A673 (cell line): ENCODE measurements around the gene KCNQ2.

Source experiments
- EZH2 ChIP-seq: fragments of 200-600 bp; sonication (generic); IDR thresholded peaks from 2 replicates; pipeline ENCODE4 v1.6.1; 2017; ENCODE audit warnings: borderline replicate concordance, low read depth, mild to moderate bottlenecking, mixed read lengths, antibody characterized with exemption, low read length; ENCODE audit not compliant: poor library complexity, severe bottlenecking
- TF ChIP-seq, protein P1 (sequence below): fragments of 300-800, 200-600 bp; sonication (generic); conservative IDR thresholded peaks from 2 replicates; pipeline ENCODE4 v1.5.1; 2017; ENCODE audit warnings: low read depth, mild to moderate bottlenecking, antibody characterized with exemption, low read length, moderate library complexity, mixed read lengths

GRCh38 chr20:63509088-63509564 lies 36.7 kb upstream of the KCNQ2 start:
- TF ChIP-seq, protein P1, sequence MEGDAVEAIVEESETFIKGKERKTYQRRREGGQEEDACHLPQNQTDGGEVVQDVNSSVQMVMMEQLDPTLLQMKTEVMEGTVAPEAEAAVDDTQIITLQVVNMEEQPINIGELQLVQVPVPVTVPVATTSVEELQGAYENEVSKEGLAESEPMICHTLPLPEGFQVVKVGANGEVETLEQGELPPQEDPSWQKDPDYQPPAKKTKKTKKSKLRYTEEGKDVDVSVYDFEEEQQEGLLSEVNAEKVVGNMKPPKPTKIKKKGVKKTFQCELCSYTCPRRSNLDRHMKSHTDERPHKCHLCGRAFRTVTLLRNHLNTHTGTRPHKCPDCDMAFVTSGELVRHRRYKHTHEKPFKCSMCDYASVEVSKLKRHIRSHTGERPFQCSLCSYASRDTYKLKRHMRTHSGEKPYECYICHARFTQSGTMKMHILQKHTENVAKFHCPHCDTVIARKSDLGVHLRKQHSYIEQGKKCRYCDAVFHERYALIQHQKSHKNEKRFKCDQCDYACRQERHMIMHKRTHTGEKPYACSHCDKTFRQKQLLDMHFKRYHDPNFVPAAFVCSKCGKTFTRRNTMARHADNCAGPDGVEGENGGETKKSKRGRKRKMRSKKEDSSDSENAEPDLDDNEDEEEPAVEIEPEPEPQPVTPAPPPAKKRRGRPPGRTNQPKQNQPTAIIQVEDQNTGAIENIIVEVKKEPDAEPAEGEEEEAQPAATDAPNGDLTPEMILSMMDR: no peak
- no peak for TF ChIP-seq EZH2
